Measurements from ENCODE around the gene DHRS4.
"Not testable (repeated sequence)": the region's sequence is repeated elsewhere in the genome, so short reads cannot be mapped to it uniquely, and the experiment has no call there.

DHRS4 gene

GRCh38 chr14:23988607-23989363 lies 35.2 kb downstream of the DHRS4 start, which contains the start of gene DHRS4L2:
Gene DHRS4L2, plus strand, starts transcription at chr14:23988929. Its CDS starts 19 bp downstream, at chr14:23988948.
- not testable (repeated sequence) for DNase-seq

GRCh38 chr14:23989734-23990445 lies 36.3 kb downstream of the DHRS4 start:
- peak; percentile 68 for DNase-seq

- not testable (repeated sequence) for DNase-seq
These were observed 37.4 kb downstream of the DHRS4 start for GRCh38 chr14:23990961-23991360.

- DNase-seq, result not testable (repeated sequence)
These were observed 39.5 kb downstream of the DHRS4 start for GRCh38 chr14:23993042-23993441.

- not testable (repeated sequence) for DNase-seq
These were observed 42.4 kb downstream of the DHRS4 start for GRCh38 chr14:23996009-23996408.

- not testable (repeated sequence) for DNase-seq
These were observed 43.3 kb downstream of the DHRS4 start for GRCh38 chr14:23996825-23997224.

- DNase-seq, result not testable (repeated sequence)
These were observed 46.1 kb downstream of the DHRS4 start for GRCh38 chr14:23999640-24000039.

GRCh38 chr14:24001078-24001477 lies 47.5 kb downstream of the DHRS4 start:
- not testable (repeated sequence) for DNase-seq

- DNase-seq, result not testable (repeated sequence)
These were observed 48.1 kb downstream of the DHRS4 start for GRCh38 chr14:24001679-24002078.

GRCh38 chr14:24006471-24006816 lies 52.9 kb downstream of the DHRS4 start:
- peak; percentile 58 for DNase-seq

- DNase-seq, result peak; percentile 58
These were observed 53.5 kb downstream of the DHRS4 start for GRCh38 chr14:24006817-24007652.

GRCh38 chr14:24011051-24011450 lies 57.5 kb downstream of the DHRS4 start:
- no peak for DNase-seq

GRCh38 chr14:24012726-24013273 lies 59.2 kb downstream of the DHRS4 start:
- DNase-seq, result not testable (repeated sequence)

GRCh38 chr14:24013654-24014514 lies 60.3 kb downstream of the DHRS4 start:
- peak; percentile 76 for DNase-seq

GRCh38 chr14:24015745-24016144 lies 62.2 kb downstream of the DHRS4 start:
- DNase-seq, result not testable (repeated sequence)

All from DMS79 treated with DMSO at 0.1 percent for 48 hours (cell line).